22Rv1 (cell line): ENCODE measurements around the gene NFKBIE.
A peak's percentile ranks its signal among the peaks of the same experiment; 100 is the strongest.

Experiments
- H3K27ac ChIP-seq: fragments of 450-650 bp; 2 replicates; pipeline ENCODE4 v1.5.1; 2017
- ZFX ChIP-seq: fragments of 450-650 bp; IDR thresholded peaks from 2 replicates; pipeline ENCODE4 v1.6.1; 2017; ENCODE audit warnings: antibody characterized with exemption, borderline replicate concordance
- TF ChIP-seq, protein P1 (sequence below): fragments of 450-650 bp; IDR thresholded peaks from 2 replicates; pipeline ENCODE4 v1.5.1; 2017; ENCODE audit warnings: mild to moderate bottlenecking

The NFKBIE gene

DNA sequence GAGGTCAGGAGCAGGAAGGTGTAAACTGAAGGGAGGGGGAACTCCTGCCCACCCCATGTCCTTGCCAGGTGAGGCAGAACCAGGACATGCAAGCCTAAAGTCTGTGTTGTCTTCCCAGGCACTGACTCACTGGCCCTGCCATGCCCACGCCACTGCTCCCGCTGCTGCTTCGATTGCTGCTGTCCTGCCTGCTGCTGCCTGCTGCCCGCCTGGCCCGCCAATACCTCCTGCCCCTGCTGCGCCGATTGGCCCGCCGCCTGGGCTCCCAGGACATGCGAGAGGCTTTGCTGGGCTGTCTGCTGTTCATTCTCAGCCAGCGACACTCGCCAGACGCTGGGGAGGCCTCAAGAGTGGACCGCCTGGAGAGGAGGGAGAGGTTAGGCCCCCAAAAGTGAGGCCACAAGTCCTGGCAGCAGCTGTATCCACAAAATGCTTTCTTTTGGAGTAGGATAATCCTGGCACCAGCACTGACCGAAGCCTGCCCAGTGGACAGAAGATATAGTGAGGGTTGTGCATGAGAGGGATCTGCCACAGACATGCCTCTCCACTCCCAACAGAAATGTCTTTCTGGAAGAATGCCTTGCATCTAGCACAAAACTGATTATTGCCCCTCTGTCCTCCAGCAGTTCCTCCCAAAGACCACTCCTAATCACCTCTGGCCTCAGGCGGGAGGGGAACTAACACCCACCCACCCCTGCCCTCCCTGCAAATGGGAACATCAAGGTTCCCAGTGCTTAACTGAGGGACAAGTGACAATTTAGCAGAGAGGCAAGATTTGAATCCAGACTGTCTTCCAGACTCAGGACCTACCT is 47.8 kb downstream of the NFKBIE start:
- peak overlapping the region; percentile 58 for H3K27ac ChIP-seq
- no peak for TF ChIP-seq ZFX
- TF ChIP-seq, protein P1, sequence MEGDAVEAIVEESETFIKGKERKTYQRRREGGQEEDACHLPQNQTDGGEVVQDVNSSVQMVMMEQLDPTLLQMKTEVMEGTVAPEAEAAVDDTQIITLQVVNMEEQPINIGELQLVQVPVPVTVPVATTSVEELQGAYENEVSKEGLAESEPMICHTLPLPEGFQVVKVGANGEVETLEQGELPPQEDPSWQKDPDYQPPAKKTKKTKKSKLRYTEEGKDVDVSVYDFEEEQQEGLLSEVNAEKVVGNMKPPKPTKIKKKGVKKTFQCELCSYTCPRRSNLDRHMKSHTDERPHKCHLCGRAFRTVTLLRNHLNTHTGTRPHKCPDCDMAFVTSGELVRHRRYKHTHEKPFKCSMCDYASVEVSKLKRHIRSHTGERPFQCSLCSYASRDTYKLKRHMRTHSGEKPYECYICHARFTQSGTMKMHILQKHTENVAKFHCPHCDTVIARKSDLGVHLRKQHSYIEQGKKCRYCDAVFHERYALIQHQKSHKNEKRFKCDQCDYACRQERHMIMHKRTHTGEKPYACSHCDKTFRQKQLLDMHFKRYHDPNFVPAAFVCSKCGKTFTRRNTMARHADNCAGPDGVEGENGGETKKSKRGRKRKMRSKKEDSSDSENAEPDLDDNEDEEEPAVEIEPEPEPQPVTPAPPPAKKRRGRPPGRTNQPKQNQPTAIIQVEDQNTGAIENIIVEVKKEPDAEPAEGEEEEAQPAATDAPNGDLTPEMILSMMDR, result no peak

DNA sequence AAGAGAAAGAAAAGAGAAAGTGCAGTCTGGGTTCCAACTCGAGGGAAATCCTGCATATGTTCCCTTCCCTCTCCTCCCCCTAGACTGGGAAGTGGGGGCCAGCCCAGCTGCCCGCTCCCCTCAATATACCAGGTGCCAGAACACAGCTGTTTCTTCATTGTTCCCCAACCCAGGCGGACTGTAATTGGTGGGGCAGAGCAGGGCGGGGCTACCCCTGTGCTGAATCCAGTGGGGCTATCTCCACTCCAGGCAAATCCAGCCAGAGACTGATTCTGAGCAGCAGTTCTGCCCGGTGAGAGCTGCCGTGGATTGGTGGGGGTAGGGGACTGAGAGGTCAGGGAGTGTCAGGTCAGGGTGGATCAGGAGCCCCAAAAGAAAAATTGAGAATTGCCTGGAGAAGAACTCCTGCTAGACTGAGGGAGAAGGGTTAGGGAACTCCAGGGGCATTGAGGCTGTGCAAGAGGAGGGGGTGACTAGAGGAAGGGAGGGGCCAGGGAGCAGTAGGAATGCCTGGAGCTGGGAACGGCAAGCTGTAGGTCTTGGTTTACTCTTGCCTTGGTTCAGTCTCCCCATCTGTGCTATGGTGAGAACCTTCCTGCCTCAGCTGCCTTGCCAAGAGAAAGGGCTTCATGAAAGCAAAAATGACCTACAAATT is 48.5 kb downstream of the NFKBIE start, which contains the start of gene MYMX:
Gene MYMX, plus strand, starts transcription at position 250 of the 655 bp plus-strand sequence. CDS start 546 bp downstream, outside the sequence.
- H3K27ac ChIP-seq, result peak within 1 kb of the TSS; percentile 58
- TF ChIP-seq, protein P1, result no peak
- TF ChIP-seq ZFX, result no peak

DNA sequence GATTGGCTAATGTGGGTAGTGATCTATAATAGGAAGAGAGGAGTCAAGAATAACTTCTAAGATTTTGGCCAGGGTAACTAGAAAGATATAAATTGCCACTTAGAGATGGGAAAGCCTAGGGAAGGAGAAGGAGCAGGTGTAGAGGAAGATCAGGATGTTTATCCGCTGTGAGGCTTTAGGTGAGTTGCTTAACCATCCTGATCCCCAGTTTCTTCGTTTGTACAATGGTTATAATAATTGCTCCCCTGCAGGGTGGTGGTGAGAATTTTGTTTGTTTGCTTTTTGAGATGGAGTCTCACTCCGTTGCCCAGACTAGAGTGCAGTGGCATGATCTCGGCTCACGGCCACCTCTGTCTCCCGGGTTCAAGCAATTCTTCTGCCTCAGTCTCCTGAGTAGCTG is 51.0 kb downstream of the NFKBIE start:
- no peak overlapping the region for H3K27ac ChIP-seq
- TF ChIP-seq, protein P1, result no peak
- TF ChIP-seq ZFX, result no peak

DNA sequence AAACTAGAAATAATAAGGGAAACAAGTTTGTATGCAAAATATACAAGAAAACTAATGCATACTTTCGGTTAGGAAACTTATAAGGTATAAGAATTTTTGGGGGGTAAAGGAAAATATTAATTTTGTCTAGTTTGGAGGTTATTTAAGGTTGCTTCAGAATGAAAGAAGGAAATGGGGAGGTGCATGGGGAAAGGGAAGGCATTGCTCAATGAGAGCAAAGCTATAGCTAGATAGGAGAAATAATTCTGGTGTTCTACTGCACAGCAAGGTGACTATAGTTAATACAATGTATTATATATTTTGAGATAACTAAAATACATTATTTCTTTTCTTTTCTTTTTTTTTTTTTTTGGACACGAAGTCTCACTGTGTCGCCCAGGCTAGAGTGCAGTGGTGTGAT is 54.1 kb downstream of the NFKBIE start:
- H3K27ac ChIP-seq, result no peak overlapping the region
- TF ChIP-seq, protein P1, result no peak
- no peak for TF ChIP-seq ZFX
